H1 (cell line): ENCODE data around the gene ZC3H8. TPM values are rescaled to one million over a fixed set of nuclear protein-coding genes. Genes with fewer than 3 reads are reported as not detected.

Experiments
- CTCF ChIA-PET: fragments of 300-600 bp; sonication (Branson Sonifier 250); formaldehyde crosslinking; loops from one replicate; lab custom pipeline; 2021; ENCODE audit not compliant: partially characterized antibody; lab: Charles Lee
- POLR2A ChIA-PET: fragments of 300-600 bp; sonication (Branson Sonifier 250); formaldehyde crosslinking; loops from one replicate; lab custom pipeline; 2021; ENCODE audit warnings: inconsistent platforms; ENCODE audit not compliant: partially characterized antibody; lab: Charles Lee
- DNase-seq, 2 experiments: peaks; one replicate each; pipeline versions ENCODE4 v3.0.0 to v3.0.0-alpha.2; 2010 to 2022; ENCODE audit warnings: low spot score in 2 of 2, low read depth in 1 of 2, mixed read lengths in 1 of 2
- FAIRE-seq: peaks from 2 replicates; lab custom pipeline; 2011; peaks lifted over from hg19 to GRCh38; lab: Jason Lieb, UNC
- H2AFZ ChIP-seq: 2 replicates; pipeline ENCODE4 v1.8.1; 2012; ENCODE audit warnings: low read length, inconsistent platforms
- H2AK5ac ChIP-seq: 2 replicates; pipeline ENCODE4 v1.6.1; 2013; ENCODE audit warnings: low read depth, low read length
- H2BK120ac ChIP-seq: replicated peaks from 2 replicates; pipeline ENCODE3; 2013; ENCODE audit warnings: low read depth, low read length, inconsistent platforms
- H2BK12ac ChIP-seq: 2 replicates; pipeline ENCODE4 v1.6.1; 2013; ENCODE audit warnings: low read depth, low read length
- H2BK15ac ChIP-seq: 2 replicates; pipeline ENCODE4 v1.6.1; 2013; ENCODE audit warnings: low read length
- H2BK20ac ChIP-seq: 2 replicates; pipeline ENCODE4 v1.6.1; 2013; ENCODE audit warnings: low read length
- H2BK5ac ChIP-seq: 2 replicates; pipeline ENCODE4 v1.6.1; 2013; ENCODE audit warnings: low read depth, low read length
- H3K14ac ChIP-seq: 2 replicates; pipeline ENCODE4 v1.6.1; 2013; ENCODE audit warnings: inconsistent platforms; ENCODE audit not compliant: insufficient read length
- H3K18ac ChIP-seq: 2 replicates; pipeline ENCODE4 v1.6.1; 2013; ENCODE audit warnings: low read length; ENCODE audit errors: extremely low read depth
- H3K23ac ChIP-seq: 2 replicates; pipeline ENCODE4 v1.6.1; 2013; ENCODE audit warnings: inconsistent platforms; ENCODE audit not compliant: insufficient read length
- H3K23me2 ChIP-seq: 2 replicates; pipeline ENCODE4 v1.6.1; 2013; ENCODE audit warnings: low read depth, low read length
- H3K27ac ChIP-seq: 2 replicates; pipeline ENCODE4 v1.6.1; 2011; ENCODE audit warnings: low read depth, low read length, inconsistent platforms
- H3K27me3 ChIP-seq, 4 experiments: replicated peaks in 1 of 4; 1 replicate in 1 of 4; 2 replicates in 3 of 4; pipeline versions ENCODE4 v1.6.1 to v1.8.1; 2011 to 2013; ENCODE audit warnings: low read length in 3 of 4, mild to moderate bottlenecking in 3 of 4, inconsistent platforms in 2 of 4, mixed read lengths in 2 of 4, moderate library complexity in 1 of 4; ENCODE audit not compliant: control insufficient read depth in 3 of 4, insufficient read depth in 3 of 4; ENCODE audit errors: extremely low read depth in 1 of 4
- H3K36me3 ChIP-seq, 4 experiments: 2 replicates each; pipeline versions ENCODE4 v1.6.1 to v1.8.1; 2011 to 2013; ENCODE audit warnings: mild to moderate bottlenecking in 4 of 4, low read length in 3 of 4, moderate library complexity in 2 of 4, control low read depth in 1 of 4, inconsistent platforms in 1 of 4; ENCODE audit not compliant: insufficient read depth in 4 of 4, control insufficient read depth in 2 of 4
- H3K4ac ChIP-seq: replicated peaks from 2 replicates; pipeline ENCODE3; 2013; ENCODE audit warnings: low read length, low read depth, mixed read lengths, inconsistent platforms; ENCODE audit not compliant: insufficient read length
- H3K4me1 ChIP-seq, 4 experiments: replicated peaks in 1 of 4; 1 replicate in 1 of 4; 2 replicates in 3 of 4; pipeline versions ENCODE4 v1.6.1 to v1.8.1; 2011 to 2013; ENCODE audit warnings: low read length in 3 of 4, inconsistent platforms in 2 of 4, mixed read lengths in 1 of 4; ENCODE audit not compliant: insufficient read depth in 4 of 4, control insufficient read depth in 3 of 4
- H3K4me2 ChIP-seq, 2 experiments: 2 replicates each; pipeline versions ENCODE4 v1.6.1 to v1.8.1; 2011 to 2013; ENCODE audit warnings: low read depth in 2 of 2, low read length in 2 of 2, control low read depth in 1 of 2, inconsistent platforms in 1 of 2, mild to moderate bottlenecking in 1 of 2; ENCODE audit not compliant: insufficient read depth in 1 of 2
- H3K4me3 ChIP-seq, 4 experiments: fragments of 200-600, 300-600 bp in 1 of 4; sonication (generic), shearing (Covaris generic), sonication (Bioruptor Twin) in 1 of 4; 2 replicates each; pipeline versions ENCODE4 v1.5.1 to v1.8.1; 2011 to 2016; ENCODE audit warnings: low read length in 4 of 4, low read depth in 3 of 4, control low read depth in 2 of 4, inconsistent platforms in 2 of 4, mild to moderate bottlenecking in 2 of 4, mixed read lengths in 1 of 4, moderate library complexity in 1 of 4; ENCODE audit not compliant: insufficient read depth in 2 of 4; ENCODE audit errors: extremely low read depth in 1 of 4
- H3K56ac ChIP-seq: replicated peaks from 2 replicates; pipeline ENCODE3; 2013; ENCODE audit warnings: low read depth, mild to moderate bottlenecking, mixed read lengths, low read length, inconsistent platforms; ENCODE audit not compliant: insufficient read length
- H3K79me1 ChIP-seq: 2 replicates; pipeline ENCODE4 v1.6.1; 2013; ENCODE audit warnings: low read depth, low read length, control low read depth
- H3K79me2 ChIP-seq, 2 experiments: 2 replicates each; pipeline versions ENCODE4 v1.6.1 to v1.8.1; 2012 to 2013; ENCODE audit warnings: low read length in 2 of 2, mild to moderate bottlenecking in 2 of 2, inconsistent platforms in 1 of 2; ENCODE audit not compliant: insufficient read depth in 2 of 2, control insufficient read depth in 1 of 2
- H3K9ac ChIP-seq, 4 experiments: replicated peaks in 1 of 4; 1 replicate in 1 of 4; 2 replicates in 3 of 4; pipeline versions ENCODE4 v1.6.1 to v1.8.1; 2011 to 2013; ENCODE audit warnings: low read depth in 3 of 4, low read length in 3 of 4, control low read depth in 2 of 4, mild to moderate bottlenecking in 2 of 4, moderate library complexity in 2 of 4, inconsistent platforms in 1 of 4; ENCODE audit errors: extremely low read depth in 1 of 4
- H3K9me3 ChIP-seq, 2 experiments: 2 replicates each; pipeline versions ENCODE4 v1.6.1 to v1.8.1; 2012 to 2013; ENCODE audit warnings: mild to moderate bottlenecking in 2 of 2, moderate library complexity in 2 of 2, control low read depth in 1 of 2, inconsistent platforms in 1 of 2, low read depth in 1 of 2, low read length in 1 of 2, mixed read lengths in 1 of 2; ENCODE audit not compliant: insufficient read depth in 2 of 2
- H4K20me1 ChIP-seq, 2 experiments: replicated peaks in 1 of 2; 2 replicates each; pipeline versions ENCODE3 to v1.8.1; 2011 to 2013; ENCODE audit warnings: inconsistent platforms in 2 of 2, low read length in 2 of 2, mild to moderate bottlenecking in 1 of 2; ENCODE audit not compliant: insufficient read depth in 2 of 2, control insufficient read depth in 1 of 2
- H4K5ac ChIP-seq: 2 replicates; pipeline ENCODE4 v1.6.1; 2013; ENCODE audit warnings: low read length, low read depth, mixed read lengths, inconsistent platforms; ENCODE audit not compliant: insufficient read length
- H4K8ac ChIP-seq: 2 replicates; pipeline ENCODE4 v1.8.0; 2013; ENCODE audit warnings: mild to moderate bottlenecking, moderate library complexity, low read length, inconsistent platforms; ENCODE audit not compliant: insufficient read depth; ENCODE audit errors: extremely low read depth
- H4K91ac ChIP-seq: replicated peaks from 2 replicates; pipeline ENCODE3; 2013; ENCODE audit warnings: low read length, mixed read lengths, inconsistent platforms; ENCODE audit not compliant: insufficient read length
- CEBPB ChIP-seq: IDR thresholded peaks from 2 replicates; pipeline ENCODE4 v1.6.1; 2012; ENCODE audit warnings: low read depth, low read length
- EGR1 ChIP-seq: IDR thresholded peaks from 2 replicates; pipeline ENCODE4 v1.6.1; 2011; ENCODE audit warnings: low read depth, low read length, borderline replicate concordance
- POLR2A ChIP-seq, 2 experiments: IDR thresholded peaks; 1 replicate in 1 of 2; 2 replicates in 1 of 2; pipeline ENCODE4 v1.6.1; 2011; ENCODE audit warnings: low read depth in 2 of 2, low read length in 2 of 2, mild to moderate bottlenecking in 2 of 2; ENCODE audit errors: control extremely low read depth in 1 of 2
- SIRT6 ChIP-seq: IDR thresholded peaks from one replicate; pipeline ENCODE4 v1.7.1; 2012; ENCODE audit warnings: low read length, inconsistent platforms
- WGBS, 2 experiments: shearing (Covaris generic) in 1 of 2; methylation state at CpG; one replicate each; pipeline versions ENCODE4 v1.1.6 to v1.1.7; 2013 to 2015; ENCODE audit warnings: low lambda C conversion rate in 2 of 2, mixed read lengths in 2 of 2, inconsistent platforms in 1 of 2, low coverage in 1 of 2, missing lambda C conversion rate in 1 of 2; ENCODE audit not compliant: insufficient replicate concordance in 2 of 2, insufficient coverage in 1 of 2, insufficient read length in 1 of 2; ENCODE audit errors: extremely low coverage in 1 of 2, missing lambda C conversion rate in 1 of 2; 5-methylcytosine and 5-hydroxymethylcytosine counted together
- polyA plus RNA-seq, 7 experiments: library from polyadenylated mRNA; depleted of rRNA in 3 of 7; stranded (reverse) in 5 of 7; unstranded in 2 of 7; fragments of >200 nt in 5 of 7; fragments of 200-250 nt in 2 of 7; gene quantifications; 1 replicate in 5 of 7; 2 replicates in 1 of 7; 4 replicates in 1 of 7; pipeline versions ENCODE4 v1.2.1 to v1.2.3, GENCODE V29; 2011 to 2013; ENCODE audit warnings: missing spikeins in 2 of 7, mixed read lengths in 2 of 7
- total RNA-seq: library from RNA; stranded (reverse); fragmentation: NEBNext Ultra II Directional; extraction: Animal tissue kit (Norgen Biotek cat#: 25700); gene quantifications from 2 replicates; pipeline ENCODE4 v1.2.1, GENCODE V29; 2021

The ZC3H8 gene
- total and polyA plus RNA-seq, 2 of the 8 experiments (the other 6 are each of a cell fraction or from before 2014, with no cell fraction given): 1.9 to 7.1 TPM

- peak; percentile 80 for TF ChIP-seq CEBPB
- TF ChIP-seq SIRT6: no peak
- no peak for TF ChIP-seq POLR2A (IDR thresholded peaks at IDR 0.05; ENCODE audit: control extremely low read depth in 1 of 2, low read depth in 2 of 2, low read length in 2 of 2)
- TF ChIP-seq EGR1: no peak
- DNase-seq: peak in 1 of 2 experiments; percentile 2
These were observed 59.6 kb downstream of the ZC3H8 start for GRCh38 chr2:112195167-112195766.

More at GRCh38 chr2:112195167-112195766, 59.6 kb downstream of the ZC3H8 start:
- Histone ChIP-seq H4K20me1 (no peaks in the 10 kb centered on the region), H3K36me3 (no peaks in the 10 kb centered on the region), H3K9me3 (no peaks in the 10 kb centered on the region), H2BK12ac (no peak overlapping the region), H3K4me2 (no peak overlapping the region), H3K14ac (no peak overlapping the region), H4K5ac (no peak overlapping the region), H3K79me1 (no peaks in the 10 kb centered on the region), H3K27ac (no peak overlapping the region), H3K27me3 (no peaks in the 10 kb centered on the region), H3K23ac (no peak overlapping the region), H2BK120ac (no peak overlapping the region), H4K91ac (no peak overlapping the region), H2BK5ac (no peak overlapping the region), H3K23me2 (no peaks in the 10 kb centered on the region), H3K18ac (no peak overlapping the region), H4K8ac (no peak overlapping the region), H3K4me1 (no peaks in the 10 kb centered on the region; a peak in 1 of 7 replicates), H3K4me3 (no peak overlapping the region), H2AK5ac (no peak overlapping the region), H2AFZ (no peak overlapping the region), H2BK20ac (no peak overlapping the region), H2BK15ac (no peak overlapping the region), H3K9ac (no peak overlapping the region), H3K79me2 (no peaks in the 10 kb centered on the region), H3K4ac (no peak overlapping the region), H3K56ac (no peak overlapping the region)
- ChIA-PET CTCF (interaction anchor here (0.7 to 1.6 kb wide), 3 partner anchors 8 to 73 kb away, joined by 3 to 8 read pairs (median 3); no protein-coding TSS in a partner anchor), POLR2A (no interaction called here)
- no peak for FAIRE-seq
- WGBS, 2 experiments: 90% methylated on average over 8 of the region's 8 CpGs; no CpG with 5 or more reads in 1 of the 2 experiments
